Suprapubic skin (tissue), 3 donors: ENCODE results near the gene CLDN6.

Experiments used
- POLR2A ChIP-seq, 2 donors: fragments of 450-650 bp; IDR thresholded peaks; one replicate each; pipeline ENCODE4 v1.6.1; 2017; ENCODE audit warnings: antibody characterized with exemption in 2 of 2, mild to moderate bottlenecking in 2 of 2, moderate library complexity in 2 of 2
- TF ChIP-seq, protein P1 (sequence below), 2 donors: fragments of 200-600 bp in 1 of 2; fragments of 450-650 bp in 1 of 2; sonication (generic) in 1 of 2; IDR thresholded peaks; one replicate each; pipeline ENCODE4 v1.5.1; 2016 to 2019; ENCODE audit warnings: antibody characterized with exemption in 2 of 2, mild to moderate bottlenecking in 1 of 2, moderate library complexity in 1 of 2

DNA sequence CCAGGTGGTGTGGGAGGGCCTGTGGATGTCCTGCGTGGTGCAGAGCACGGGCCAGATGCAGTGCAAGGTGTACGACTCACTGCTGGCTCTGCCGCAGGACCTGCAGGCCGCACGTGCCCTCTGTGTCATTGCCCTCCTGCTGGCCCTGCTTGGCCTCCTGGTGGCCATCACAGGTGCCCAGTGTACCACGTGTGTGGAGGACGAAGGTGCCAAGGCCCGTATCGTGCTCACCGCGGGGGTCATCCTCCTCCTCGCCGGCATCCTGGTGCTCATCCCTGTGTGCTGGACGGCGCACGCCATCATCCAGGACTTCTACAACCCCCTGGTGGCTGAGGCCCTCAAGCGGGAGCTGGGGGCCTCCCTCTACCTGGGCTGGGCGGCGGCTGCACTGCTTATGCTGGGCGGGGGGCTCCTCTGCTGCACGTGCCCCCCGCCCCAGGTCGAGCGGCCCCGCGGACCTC, 4.5 kb downstream of the CLDN6 start:
- TF ChIP-seq, protein P1, sequence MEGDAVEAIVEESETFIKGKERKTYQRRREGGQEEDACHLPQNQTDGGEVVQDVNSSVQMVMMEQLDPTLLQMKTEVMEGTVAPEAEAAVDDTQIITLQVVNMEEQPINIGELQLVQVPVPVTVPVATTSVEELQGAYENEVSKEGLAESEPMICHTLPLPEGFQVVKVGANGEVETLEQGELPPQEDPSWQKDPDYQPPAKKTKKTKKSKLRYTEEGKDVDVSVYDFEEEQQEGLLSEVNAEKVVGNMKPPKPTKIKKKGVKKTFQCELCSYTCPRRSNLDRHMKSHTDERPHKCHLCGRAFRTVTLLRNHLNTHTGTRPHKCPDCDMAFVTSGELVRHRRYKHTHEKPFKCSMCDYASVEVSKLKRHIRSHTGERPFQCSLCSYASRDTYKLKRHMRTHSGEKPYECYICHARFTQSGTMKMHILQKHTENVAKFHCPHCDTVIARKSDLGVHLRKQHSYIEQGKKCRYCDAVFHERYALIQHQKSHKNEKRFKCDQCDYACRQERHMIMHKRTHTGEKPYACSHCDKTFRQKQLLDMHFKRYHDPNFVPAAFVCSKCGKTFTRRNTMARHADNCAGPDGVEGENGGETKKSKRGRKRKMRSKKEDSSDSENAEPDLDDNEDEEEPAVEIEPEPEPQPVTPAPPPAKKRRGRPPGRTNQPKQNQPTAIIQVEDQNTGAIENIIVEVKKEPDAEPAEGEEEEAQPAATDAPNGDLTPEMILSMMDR (IDR thresholded peaks at IDR 0.05): no peak
- TF ChIP-seq POLR2A (IDR thresholded peaks at IDR 0.05): no peak
